T-helper 2 cell treated with Interferon-gamma antibody and Interleukin-4, amounts not matched to agents 5 μg/mL and 100 μg/mL, for 36 hours (primary cell): ENCODE data around the gene IL1R1.
"Not testable (repeated sequence)": the region's sequence is repeated elsewhere in the genome, so short reads cannot be mapped to it uniquely, and the experiment has no call there.

Source experiments
- DNase-seq: peaks from one replicate; pipeline ENCODE4 v3.0.0; 2021; ENCODE audit warnings: low spot score
- H3K27ac Mint-ChIP-seq: one replicate; pipeline ENCODE4 v1.8.0; 2021; ENCODE audit warnings: mild to moderate bottlenecking, mixed read lengths
- H3K27me3 Mint-ChIP-seq: one replicate; pipeline ENCODE4 v1.8.0; 2021; ENCODE audit warnings: low read depth, mixed read lengths
- H3K36me3 Mint-ChIP-seq: one replicate; pipeline ENCODE4 v1.8.0; 2021; ENCODE audit warnings: low read depth, mixed read lengths
- H3K4me1 Mint-ChIP-seq: one replicate; pipeline ENCODE4 v1.8.0; 2021; ENCODE audit warnings: low read depth, mixed read lengths
- H3K4me3 Mint-ChIP-seq: one replicate; pipeline ENCODE4 v1.8.0; 2022; ENCODE audit warnings: mild to moderate bottlenecking, moderate library complexity, mixed read lengths
- H3K9me3 Mint-ChIP-seq: one replicate; pipeline ENCODE4 v1.8.0; 2021; ENCODE audit warnings: mixed read lengths

Gene IL1R1

GRCh38 chr2:102141970-102142828 is at the start of gene IL1R1:
Gene IL1R1 (plus strand): TSS chr2:102142746. CDS start chr2:102157725, 14,979 bp downstream.
- Mint-ChIP-seq H3K27me3 (peaks cover 38% of the 10 kb centered on the region), H3K9me3 (peaks cover 40% of the 10 kb centered on the region), H3K4me3 (peak within 1 kb of the TSS; percentile 57), H3K27ac (no peak within 1 kb of the TSS), H3K36me3 (peaks cover 11% of the 10 kb centered on the region), H3K4me1 (peaks cover 14% of the 10 kb centered on the region)
- DNase-seq, result no peak

GRCh38 chr2:102093662-102094061 is 48.9 kb upstream of the IL1R1 start:
- peaks cover 21% of the 10 kb centered on the region for H3K9me3 Mint-ChIP-seq
- H3K4me1 Mint-ChIP-seq, result no peaks in the 10 kb centered on the region
- no peak for DNase-seq
- no peak overlapping the region for H3K27ac Mint-ChIP-seq
- H3K27me3 Mint-ChIP-seq, result peaks cover 29% of the 10 kb centered on the region
- no peak overlapping the region for H3K4me3 Mint-ChIP-seq
- H3K36me3 Mint-ChIP-seq, result no peaks in the 10 kb centered on the region

GRCh38 chr2:102094917-102095316 is 47.6 kb upstream of the IL1R1 start:
- Mint-ChIP-seq H3K36me3 (no peaks in the 10 kb centered on the region), H3K4me3 (no peak overlapping the region), H3K9me3 (peaks cover 17% of the 10 kb centered on the region), H3K4me1 (peaks cover 1% of the 10 kb centered on the region), H3K27me3 (peaks cover 24% of the 10 kb centered on the region), H3K27ac (no peak overlapping the region)
- no peak for DNase-seq

- H3K36me3 Mint-ChIP-seq, result no peaks in the 10 kb centered on the region
- peaks cover 6% of the 10 kb centered on the region for H3K9me3 Mint-ChIP-seq
- no peak overlapping the region for H3K4me3 Mint-ChIP-seq
- no peak overlapping the region for H3K27ac Mint-ChIP-seq
- peaks cover 10% of the 10 kb centered on the region for H3K4me1 Mint-ChIP-seq
- no peak for DNase-seq
- H3K27me3 Mint-ChIP-seq, result peaks cover 19% of the 10 kb centered on the region
These were observed 46.4 kb upstream of the IL1R1 start for GRCh38 chr2:102096103-102096502.

GRCh38 chr2:102098756-102099155 is 43.8 kb upstream of the IL1R1 start:
- Mint-ChIP-seq H3K4me1 (peaks cover 10% of the 10 kb centered on the region), H3K27me3 (peaks cover 27% of the 10 kb centered on the region), H3K27ac (no peak overlapping the region), H3K4me3 (no peak overlapping the region), H3K9me3 (peaks cover 4% of the 10 kb centered on the region), H3K36me3 (no peaks in the 10 kb centered on the region)
- no peak for DNase-seq

GRCh38 chr2:102099536-102100298 is 42.8 kb upstream of the IL1R1 start:
- H3K9me3 Mint-ChIP-seq, result peaks cover 4% of the 10 kb centered on the region

GRCh38 chr2:102100371-102101096 is 42.0 kb upstream of the IL1R1 start:
- Mint-ChIP-seq H3K36me3 (no peaks in the 10 kb centered on the region), H3K27ac (no peak overlapping the region), H3K4me3 (no peak overlapping the region), H3K4me1 (peaks cover 18% of the 10 kb centered on the region), H3K9me3 (peaks cover 4% of the 10 kb centered on the region), H3K27me3 (peaks cover 41% of the 10 kb centered on the region)
- peak; percentile 35 for DNase-seq

More at GRCh38 chr2:102099536-102100298, 42.8 kb upstream of the IL1R1 start:
- Mint-ChIP-seq H3K4me1 (peaks cover 15% of the 10 kb centered on the region), H3K36me3 (no peaks in the 10 kb centered on the region), H3K27ac (no peak overlapping the region), H3K4me3 (no peak overlapping the region), H3K27me3 (peaks cover 36% of the 10 kb centered on the region)
- no peak for DNase-seq

GRCh38 chr2:102101097-102101848 is 41.3 kb upstream of the IL1R1 start:
- no peak for DNase-seq
- Mint-ChIP-seq H3K27ac (no peak overlapping the region), H3K27me3 (peaks cover 49% of the 10 kb centered on the region), H3K4me1 (peaks cover 18% of the 10 kb centered on the region), H3K9me3 (peaks cover 4% of the 10 kb centered on the region), H3K36me3 (no peaks in the 10 kb centered on the region), H3K4me3 (no peak overlapping the region)

- peaks cover 18% of the 10 kb centered on the region for H3K4me1 Mint-ChIP-seq
- no peak overlapping the region for H3K27ac Mint-ChIP-seq
- peaks cover 4% of the 10 kb centered on the region for H3K9me3 Mint-ChIP-seq
- H3K4me3 Mint-ChIP-seq, result no peak overlapping the region
- H3K27me3 Mint-ChIP-seq, result peaks cover 46% of the 10 kb centered on the region
- no peak for DNase-seq
- H3K36me3 Mint-ChIP-seq, result no peaks in the 10 kb centered on the region
These were observed 40.5 kb upstream of the IL1R1 start for GRCh38 chr2:102101849-102102635.

- H3K36me3 Mint-ChIP-seq, H3K9me3 Mint-ChIP-seq, H3K4me3 Mint-ChIP-seq, DNase-seq, H3K27ac Mint-ChIP-seq: not testable (repeated sequence)
- peaks cover 18% of the 10 kb centered on the region for H3K4me1 Mint-ChIP-seq
- peaks cover 43% of the 10 kb centered on the region for H3K27me3 Mint-ChIP-seq
These were observed 40.0 kb upstream of the IL1R1 start for GRCh38 chr2:102102636-102102948.

GRCh38 chr2:102103284-102103683 is 39.3 kb upstream of the IL1R1 start:
- Mint-ChIP-seq H3K9me3 (peaks cover 4% of the 10 kb centered on the region), H3K27ac (no peak overlapping the region), H3K27me3 (peaks cover 50% of the 10 kb centered on the region), H3K4me1 (peaks cover 18% of the 10 kb centered on the region), H3K4me3 (no peak overlapping the region), H3K36me3 (no peaks in the 10 kb centered on the region)
- DNase-seq, result no peak

- no peak overlapping the region for H3K27ac Mint-ChIP-seq
- H3K4me1 Mint-ChIP-seq, result peaks cover 18% of the 10 kb centered on the region
- H3K36me3 Mint-ChIP-seq, result no peaks in the 10 kb centered on the region
- H3K9me3 Mint-ChIP-seq, result peaks cover 4% of the 10 kb centered on the region
- peaks cover 51% of the 10 kb centered on the region for H3K27me3 Mint-ChIP-seq
- DNase-seq, result peak; percentile 54
- peak overlapping the region; percentile 70 for H3K4me3 Mint-ChIP-seq
These were observed 38.3 kb upstream of the IL1R1 start for GRCh38 chr2:102103992-102104871.
